GM19395 (cell line): ENCODE results near the gene AHNAK2.

ENCODE experiments used
- ATAC-seq: cut with Tn5 transposase; IDR thresholded peaks from one replicate; pipeline ENCODE4 v1.9.1; 2021; ENCODE audit warnings: mild to moderate bottlenecking, moderate library complexity; ENCODE audit not compliant: unreplicated experiment

The AHNAK2 gene

GRCh38 chr14:105012171-105012985 lies 34.2 kb upstream of the AHNAK2 start:
- ATAC-seq = no peak

GRCh38 chr14:105011312-105011990 lies 33.3 kb upstream of the AHNAK2 start:
- ATAC-seq = no peak

- no peak for ATAC-seq
Measured at GRCh38 chr14:105010891-105011291, 32.7 kb upstream of the AHNAK2 start.

GRCh38 chr14:105010106-105010505 lies 31.9 kb upstream of the AHNAK2 start:
- no peak for ATAC-seq

- no peak for ATAC-seq
Measured at GRCh38 chr14:105007593-105008264, 29.6 kb upstream of the AHNAK2 start.

- no peak for ATAC-seq
Measured at GRCh38 chr14:105006831-105007592, 28.8 kb upstream of the AHNAK2 start.

- ATAC-seq = no peak
Measured at GRCh38 chr14:105005929-105006830, 28.0 kb upstream of the AHNAK2 start.

GRCh38 chr14:105005329-105005928 lies 27.3 kb upstream of the AHNAK2 start:
- ATAC-seq = no peak

GRCh38 chr14:104999361-104999760 lies 21.2 kb upstream of the AHNAK2 start:
- no peak for ATAC-seq

- no peak for ATAC-seq
Measured at GRCh38 chr14:104998801-104999200, 20.6 kb upstream of the AHNAK2 start.

- no peak for ATAC-seq
Measured at GRCh38 chr14:104996483-104996882, 18.3 kb upstream of the AHNAK2 start.

GRCh38 chr14:104996032-104996431 lies 17.9 kb upstream of the AHNAK2 start:
- ATAC-seq = no peak

- no peak for ATAC-seq
Measured at GRCh38 chr14:104994978-104995377, 16.8 kb upstream of the AHNAK2 start.

GRCh38 chr14:104993808-104994591 lies 15.8 kb upstream of the AHNAK2 start:
- ATAC-seq = no peak

- no peak for ATAC-seq
Measured at GRCh38 chr14:104993306-104993705, 15.1 kb upstream of the AHNAK2 start.

GRCh38 chr14:104992501-104992900 lies 14.3 kb upstream of the AHNAK2 start:
- no peak for ATAC-seq

- no peak for ATAC-seq
Measured at GRCh38 chr14:104991896-104992230, 13.7 kb upstream of the AHNAK2 start.

GRCh38 chr14:104989951-104990303 lies 11.8 kb upstream of the AHNAK2 start:
- no peak for ATAC-seq
